Fibroblast of upper back skin (primary cell): ENCODE data around the gene NAA35.
"Not testable (repeated sequence)": the region's sequence is repeated elsewhere in the genome, so short reads cannot be mapped to it uniquely, and the experiment has no call there.

Experiments used
- DNase-seq: peaks from one replicate; pipeline ENCODE4 v3.0.0-alpha.2; 2013

The NAA35 gene

GRCh38 chr9:85949586-85950335 is 8.8 kb downstream of the NAA35 start:
- peak; percentile 2 for DNase-seq

GRCh38 chr9:85959955-85960354 is 19.0 kb downstream of the NAA35 start:
- no peak for DNase-seq

- DNase-seq, result no peak
Measured at GRCh38 chr9:85960688-85961093, 19.7 kb downstream of the NAA35 start.

- no peak for DNase-seq
Measured at GRCh38 chr9:85964526-85964925, 23.6 kb downstream of the NAA35 start.

GRCh38 chr9:85964949-85965348 is 24.0 kb downstream of the NAA35 start:
- no peak for DNase-seq

GRCh38 chr9:85969727-85970126 is 28.8 kb downstream of the NAA35 start:
- DNase-seq, result no peak

- peak; percentile 3 for DNase-seq
Measured at GRCh38 chr9:85971731-85972130, 30.8 kb downstream of the NAA35 start.

- DNase-seq, result no peak
Measured at GRCh38 chr9:85973238-85973637, 32.3 kb downstream of the NAA35 start.

- not testable (repeated sequence) for DNase-seq
Measured at GRCh38 chr9:85974055-85974547, 33.2 kb downstream of the NAA35 start.

- DNase-seq, result peak; percentile 2
Measured at GRCh38 chr9:85978496-85978895, 37.5 kb downstream of the NAA35 start.

GRCh38 chr9:85981369-85981768 is 40.4 kb downstream of the NAA35 start:
- no peak for DNase-seq

GRCh38 chr9:85984457-85984856 is 43.5 kb downstream of the NAA35 start:
- no peak for DNase-seq

- no peak for DNase-seq
Measured at GRCh38 chr9:85987236-85987635, 46.3 kb downstream of the NAA35 start.

- DNase-seq, result no peak
Measured at GRCh38 chr9:85994191-85994590, 53.2 kb downstream of the NAA35 start.

GRCh38 chr9:85995097-85995496 is 54.2 kb downstream of the NAA35 start:
- no peak for DNase-seq

- DNase-seq, result no peak
Measured at GRCh38 chr9:85995599-85995998, 54.7 kb downstream of the NAA35 start.

- no peak for DNase-seq
Measured at GRCh38 chr9:86005253-86005775, 64.4 kb downstream of the NAA35 start.

GRCh38 chr9:86009133-86009532 is 68.2 kb downstream of the NAA35 start:
- DNase-seq, result no peak

GRCh38 chr9:86020731-86021130 is 79.8 kb downstream of the NAA35 start:
- peak; percentile 55 for DNase-seq

- DNase-seq, result no peak
Measured at GRCh38 chr9:86021166-86021565, 80.2 kb downstream of the NAA35 start.

- DNase-seq, result no peak
Measured at GRCh38 chr9:86022687-86023266, 81.8 kb downstream of the NAA35 start.

- DNase-seq, result no peak
Measured at GRCh38 chr9:86027767-86028166, 86.8 kb downstream of the NAA35 start.

- peak; percentile 44 for DNase-seq
Measured at GRCh38 chr9:86034863-86035734, 94.2 kb downstream of the NAA35 start.
